Measurements from ENCODE around the gene RIC1.
"Not testable (repeated sequence)": the region's sequence is repeated elsewhere in the genome, so short reads cannot be mapped to it uniquely, and the experiment has no call there.

Gene RIC1

DNA sequence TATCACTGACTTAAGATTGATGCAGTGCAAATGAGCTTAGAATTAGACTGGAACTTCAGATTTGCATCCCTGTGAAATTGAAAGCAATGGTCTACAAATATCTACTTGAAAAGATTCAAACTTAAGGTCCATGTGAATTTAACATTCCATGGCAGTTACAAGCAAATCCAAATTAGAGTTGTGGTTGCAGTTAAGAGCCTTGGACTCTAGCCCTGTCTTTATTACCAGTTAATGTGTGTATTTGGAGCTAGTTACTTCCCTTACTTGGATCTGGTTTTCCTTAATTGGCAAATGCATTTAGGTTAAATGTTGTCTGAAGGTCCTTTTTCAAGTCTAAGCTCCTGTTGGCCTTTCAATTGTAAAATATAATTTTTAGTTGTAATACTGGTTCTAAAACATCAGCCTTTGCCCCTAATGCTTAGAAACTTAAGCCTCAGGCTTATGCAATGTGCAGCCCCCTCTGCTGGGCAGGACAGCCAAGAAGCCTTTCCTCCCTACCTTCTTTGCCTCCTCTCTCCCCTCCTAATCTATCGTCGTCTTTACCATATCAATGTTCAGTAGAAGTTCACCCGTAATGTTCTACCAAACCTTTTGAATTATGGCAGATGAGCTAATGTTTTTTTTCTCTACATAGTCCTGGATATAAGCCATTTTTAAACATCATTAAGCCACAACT is 144.6 kb downstream of the RIC1 start:
- FAIRE-seq: no peak
- peak; percentile 19 for TF ChIP-seq CTCF (IDR thresholded peaks at IDR 0.05; ENCODE audit: insufficient read depth, missing control alignments)
- no peak for DNase-seq (ENCODE audit: insufficient read length, low spot score)

GRCh38 chr9:5778805-5779204 is 149.9 kb downstream of the RIC1 start:
- DNase-seq (ENCODE audit: insufficient read length, low spot score) (no peak), FAIRE-seq (no peak)
- no peak for TF ChIP-seq CTCF (IDR thresholded peaks at IDR 0.05; ENCODE audit: insufficient read depth, missing control alignments)

GRCh38 chr9:5779705-5780218 is 150.9 kb downstream of the RIC1 start:
- not testable (repeated sequence) for FAIRE-seq; DNase-seq (ENCODE audit: insufficient read length, low spot score)

- not testable (repeated sequence) for DNase-seq (ENCODE audit: insufficient read length, low spot score); FAIRE-seq
Measured at GRCh38 chr9:5783420-5783819, 154.5 kb downstream of the RIC1 start.

- DNase-seq (ENCODE audit: insufficient read length, low spot score) (no peak), FAIRE-seq (no peak)
- TF ChIP-seq CTCF (IDR thresholded peaks at IDR 0.05; ENCODE audit: insufficient read depth, missing control alignments): no peak
Measured at GRCh38 chr9:5783982-5784381, 155.1 kb downstream of the RIC1 start.

DNA sequence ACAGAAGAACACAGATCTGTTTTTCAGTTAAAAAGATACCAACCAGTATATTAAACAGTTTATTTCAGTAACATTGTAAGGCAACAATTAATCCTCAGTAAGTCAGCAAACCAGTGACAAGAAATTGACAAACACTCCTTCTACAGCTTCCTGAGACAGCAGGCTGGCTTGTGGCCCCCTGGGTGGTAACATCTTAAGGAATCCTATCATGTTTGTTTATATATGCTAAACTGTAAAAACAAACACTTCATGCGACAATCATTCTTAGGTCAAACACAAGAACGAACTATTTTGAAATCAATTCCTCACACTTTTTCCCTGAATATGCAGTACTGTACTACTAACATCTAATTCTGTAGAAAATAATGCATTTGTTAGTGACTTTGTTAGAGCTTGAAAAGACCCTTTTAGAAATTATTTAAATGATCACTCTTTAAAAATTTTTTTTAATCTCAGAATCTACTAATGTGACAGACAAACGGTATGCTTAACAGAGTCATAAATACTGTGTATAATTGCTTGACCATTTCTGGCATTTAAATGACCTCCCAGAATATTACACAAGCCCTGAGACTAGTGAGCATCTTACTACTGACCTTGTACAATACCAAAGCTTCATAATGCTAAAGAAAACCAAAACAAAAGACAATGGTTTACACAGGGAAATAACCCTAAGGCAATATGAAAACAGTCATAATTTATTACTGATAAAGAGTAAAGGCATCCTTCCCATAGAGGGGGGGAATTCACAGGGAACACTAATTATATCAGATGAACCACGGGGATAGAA is 155.8 kb downstream of the RIC1 start:
- DNase-seq (ENCODE audit: insufficient read length, low spot score) (no peak), FAIRE-seq (no peak)
- TF ChIP-seq CTCF (IDR thresholded peaks at IDR 0.05; ENCODE audit: insufficient read depth, missing control alignments): no peak

DNA sequence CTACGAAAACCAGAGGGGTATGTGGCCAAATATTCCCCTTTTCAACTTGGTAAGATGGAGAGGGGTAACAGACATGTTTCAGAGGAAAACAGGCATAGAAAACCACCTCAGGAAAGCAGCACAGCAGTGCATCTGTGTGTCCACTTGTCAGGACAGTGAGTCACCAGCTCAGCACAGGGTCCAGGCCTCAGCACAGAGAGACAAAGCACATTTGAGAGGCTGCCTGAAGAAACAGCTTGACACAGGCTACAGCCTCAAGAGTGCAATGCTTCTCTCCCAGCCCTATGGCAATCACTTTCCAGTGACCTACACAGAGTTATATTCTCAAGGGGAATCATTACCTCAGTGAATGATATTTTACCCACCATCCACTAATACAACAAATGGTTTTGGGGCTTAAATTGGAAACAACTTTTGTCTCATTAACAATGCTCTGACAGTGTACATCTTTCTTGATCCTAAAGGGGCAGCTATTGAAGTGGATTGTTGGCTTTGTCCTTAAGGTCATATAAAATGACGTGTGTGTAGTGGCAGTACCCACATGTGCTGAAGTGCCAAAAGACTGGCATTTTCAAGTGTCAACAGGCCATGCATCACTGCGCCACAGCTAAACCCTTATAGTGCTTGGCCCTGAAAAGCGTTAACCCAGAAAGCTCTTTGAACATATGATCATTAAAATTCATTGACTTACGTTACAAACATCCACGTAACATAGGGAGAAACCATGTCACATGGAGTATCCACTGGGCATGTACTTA is 157.6 kb downstream of the RIC1 start:
- no peak for TF ChIP-seq CTCF (IDR thresholded peaks at IDR 0.05; ENCODE audit: insufficient read depth, missing control alignments)
- DNase-seq (ENCODE audit: insufficient read length, low spot score) (no peak), FAIRE-seq (no peak)
